Upper lobe of left lung (tissue), 6 donors: ENCODE results near the gene XDH. TPM values are rescaled to one million over a fixed set of nuclear protein-coding genes. Genes with fewer than 3 reads are reported as not detected.

Experiments
- ATAC-seq, 2 donors: fragments of 200-7000 bp; cut with Tn5 transposase; one replicate each; pipeline ENCODE4 v1.9.1; 2022; ENCODE audit warnings: mild to moderate bottlenecking in 2 of 2, moderate library complexity in 2 of 2; ENCODE audit not compliant: low FRiP score in 2 of 2
- DNase-seq, 2 donors: peaks; one replicate each; pipeline ENCODE4 v3.0.0-alpha.2; 2019 to 2020
- H3K27ac ChIP-seq, 4 donors: fragments of 200-600 bp; sonication (generic); one replicate each; pipeline ENCODE4 v1.5.1; 2016 to 2019
- H3K27me3 ChIP-seq, 4 donors: fragments of 200-600 bp; sonication (generic); one replicate each; pipeline ENCODE4 v1.5.1; 2017 to 2019
- H3K36me3 ChIP-seq, 4 donors: fragments of 200-600 bp; sonication (generic); one replicate each; pipeline ENCODE4 v1.5.1; 2016 to 2019
- H3K4me1 ChIP-seq, 4 donors: fragments of 200-600 bp; sonication (generic); one replicate each; pipeline ENCODE4 v1.5.1; 2018 to 2019
- H3K4me3 ChIP-seq, 4 donors: fragments of 200-600 bp; sonication (generic); one replicate each; pipeline ENCODE4 v1.5.1; 2017 to 2019; ENCODE audit warnings: mild to moderate bottlenecking in 2 of 4, moderate library complexity in 1 of 4
- H3K9me3 ChIP-seq, 4 donors: fragments of 200-600 bp; sonication (generic); one replicate each; pipeline ENCODE4 v1.5.1; 2018 to 2019
- EP300 ChIP-seq, 4 donors: sonication (generic); formaldehyde crosslinking; IDR thresholded peaks; one replicate each; pipeline ENCODE4 v1.5.1; 2017; ENCODE audit warnings: antibody characterized with exemption in 4 of 4, control low read depth in 2 of 4
- POLR2A ChIP-seq, 4 donors: fragments of 450-650 bp; IDR thresholded peaks; one replicate each; pipeline ENCODE4 v1.5.1; 2016 to 2017; ENCODE audit warnings: antibody characterized with exemption in 4 of 4, mild to moderate bottlenecking in 2 of 4
- POLR2AphosphoS5 ChIP-seq, 2 donors: sonication (generic); formaldehyde crosslinking; IDR thresholded peaks; one replicate each; pipeline ENCODE4 v1.5.1; 2017; ENCODE audit warnings: antibody characterized with exemption in 2 of 2
- WGBS, 2 donors: methylation state at CpG; one replicate each; pipeline ENCODE4 v1.1.5; 2017 to 2018; 5-methylcytosine and 5-hydroxymethylcytosine counted together
- total RNA-seq, 6 donors: library from RNA; depleted of rRNA in 4 of 6; stranded (reverse); fragments of >200 nt in 4 of 6; gene quantifications; one replicate each; pipeline versions ENCODE4 v1.1.0 to v1.2.1, GENCODE V29; 2016 to 2021
- TF ChIP-seq, protein P1 (sequence below), 6 experiments: fragments of 450-650 bp in 4 of 6; fragments of 200-600 bp in 2 of 6; sonication (generic) in 2 of 6; IDR thresholded peaks; one replicate each; pipeline ENCODE4 v1.5.1; 2016 to 2019; ENCODE audit warnings: antibody characterized with exemption in 6 of 6
- donor health status: DM: no; HTN: no; CAD: no; lungs with moderate emphysema.
- donor health status: DM: no; HTN: yes; CAD: no; lungs with severe emphysema.

The XDH gene
- total RNA-seq, 6 donors from 2014 or later, result 0.30 to 2.9 (median 0.67) TPM; not detected in 1

DNA sequence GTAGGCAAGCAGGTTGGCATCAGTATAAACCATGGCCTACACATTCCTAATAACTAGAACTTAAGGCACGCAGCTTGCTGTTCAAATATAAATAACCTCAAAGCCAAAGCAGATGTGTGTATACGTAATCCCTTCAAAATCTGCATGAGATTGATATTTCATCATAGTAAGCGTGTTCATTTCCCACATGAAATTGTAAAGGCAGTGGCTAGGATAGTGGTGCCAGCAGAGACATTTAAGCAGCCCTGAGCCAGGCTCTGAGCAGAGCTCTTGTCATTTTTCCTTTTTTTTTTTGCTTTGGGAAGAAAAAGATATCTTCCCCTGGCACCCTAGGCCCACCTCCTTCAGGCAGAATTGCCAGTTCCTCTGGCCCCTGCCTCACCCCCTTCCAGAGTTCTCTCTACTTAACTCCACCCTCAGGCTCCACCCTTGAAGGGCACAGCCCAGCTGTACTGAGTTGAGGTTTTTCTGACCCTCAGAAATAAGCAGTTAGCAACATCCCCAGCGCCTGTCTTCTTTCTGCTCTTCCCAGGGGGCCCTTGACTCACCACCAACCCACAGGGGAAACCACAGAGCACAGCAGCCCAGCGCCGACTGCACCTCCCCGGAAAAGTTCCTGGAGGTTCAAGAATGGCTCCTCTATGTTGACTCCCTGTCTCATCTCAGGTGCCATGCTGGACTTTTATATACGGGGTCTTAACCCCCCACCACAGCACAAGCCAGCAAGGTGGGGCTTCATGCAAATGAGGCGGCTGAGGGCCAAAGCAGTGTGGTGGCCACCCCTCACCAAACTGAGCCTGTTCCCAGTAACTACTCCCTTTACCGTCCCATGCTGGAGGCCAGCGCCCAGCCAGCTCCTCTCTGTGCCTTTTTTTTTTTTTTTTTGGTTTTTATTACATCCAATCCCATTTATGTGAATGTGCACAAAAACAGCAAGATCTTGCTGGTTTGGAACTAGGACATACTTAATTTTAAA, 95.9 kb downstream of the XDH start:
- Histone ChIP-seq H3K9me3 (no peaks in the 10 kb centered on the region), H3K4me3 (no peak overlapping the region), H3K27ac (peak overlapping the region; percentile 69 to 84 (median 82)), H3K27me3 (no peaks in the 10 kb centered on the region), H3K36me3 (no peaks in the 10 kb centered on the region), H3K4me1 (peaks cover 36 to 38% (median 37%) of the 10 kb centered on the region in 4 donors)
- peak in 1 of 2 donors; percentile 49 for DNase-seq
- 53 to 55% methylated on average over 10 to 11 of the region's 11 CpGs for WGBS, 2 donors
- TF ChIP-seq POLR2A (IDR thresholded peaks at IDR 0.05), result no peak
- TF ChIP-seq, protein P1, sequence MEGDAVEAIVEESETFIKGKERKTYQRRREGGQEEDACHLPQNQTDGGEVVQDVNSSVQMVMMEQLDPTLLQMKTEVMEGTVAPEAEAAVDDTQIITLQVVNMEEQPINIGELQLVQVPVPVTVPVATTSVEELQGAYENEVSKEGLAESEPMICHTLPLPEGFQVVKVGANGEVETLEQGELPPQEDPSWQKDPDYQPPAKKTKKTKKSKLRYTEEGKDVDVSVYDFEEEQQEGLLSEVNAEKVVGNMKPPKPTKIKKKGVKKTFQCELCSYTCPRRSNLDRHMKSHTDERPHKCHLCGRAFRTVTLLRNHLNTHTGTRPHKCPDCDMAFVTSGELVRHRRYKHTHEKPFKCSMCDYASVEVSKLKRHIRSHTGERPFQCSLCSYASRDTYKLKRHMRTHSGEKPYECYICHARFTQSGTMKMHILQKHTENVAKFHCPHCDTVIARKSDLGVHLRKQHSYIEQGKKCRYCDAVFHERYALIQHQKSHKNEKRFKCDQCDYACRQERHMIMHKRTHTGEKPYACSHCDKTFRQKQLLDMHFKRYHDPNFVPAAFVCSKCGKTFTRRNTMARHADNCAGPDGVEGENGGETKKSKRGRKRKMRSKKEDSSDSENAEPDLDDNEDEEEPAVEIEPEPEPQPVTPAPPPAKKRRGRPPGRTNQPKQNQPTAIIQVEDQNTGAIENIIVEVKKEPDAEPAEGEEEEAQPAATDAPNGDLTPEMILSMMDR (IDR thresholded peaks at IDR 0.05), result no peak
- TF ChIP-seq EP300 (IDR thresholded peaks at IDR 0.05), result no peak
- no peak for TF ChIP-seq POLR2AphosphoS5 (IDR thresholded peaks at IDR 0.05)
- peak in 1 of 2 donors; percentile 81 for ATAC-seq

- WGBS, 2 donors, result 60 to 75% methylated on average over 3 of the region's 3 CpGs
Measured at GRCh38 chr2:31317396-31317795, 97.1 kb downstream of the XDH start.

DNA sequence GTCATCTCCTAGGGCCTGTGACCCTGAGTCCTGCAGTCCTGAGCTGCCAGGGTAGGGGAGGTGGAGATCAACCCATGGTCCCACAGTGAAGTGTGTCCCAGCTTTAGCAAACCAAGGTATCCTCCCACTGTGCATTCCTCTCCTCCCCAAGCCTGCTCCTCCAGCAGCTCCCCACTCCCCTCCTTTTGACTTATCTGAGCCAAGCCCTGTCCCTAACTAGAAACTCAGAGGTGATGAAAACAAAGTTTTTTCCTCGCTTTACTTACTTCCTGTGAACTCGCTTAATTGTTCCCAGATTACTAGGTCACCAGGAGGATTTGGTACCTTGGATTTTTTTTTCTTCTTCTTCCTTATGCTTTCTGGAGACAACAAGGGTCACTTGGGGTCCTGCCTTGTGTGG, 99.8 kb downstream of the XDH start:
- Histone ChIP-seq H3K4me3 (no peak overlapping the region), H3K27me3 (no peaks in the 10 kb centered on the region)
- WGBS, 2 donors, result 87 to 89% methylated on average over 2 of the region's 2 CpGs

More at GRCh38 chr2:31317396-31317795, 97.1 kb downstream of the XDH start:
- TF ChIP-seq EP300 (IDR thresholded peaks at IDR 0.05), result no peak
- Histone ChIP-seq H3K36me3 (no peaks in the 10 kb centered on the region), H3K27me3 (no peaks in the 10 kb centered on the region), H3K9me3 (no peaks in the 10 kb centered on the region), H3K4me1 (peaks cover 30 to 37% (median 35%) of the 10 kb centered on the region in 4 donors), H3K4me3 (no peak overlapping the region), H3K27ac (peak overlapping the region in 1 of 4 donors; percentile 81)
- ATAC-seq (no peak), DNase-seq (no peak)

GRCh38 chr2:31312898-31313297, 101.6 kb downstream of the XDH start:
- DNase-seq, result no peak
- Histone ChIP-seq H3K36me3 (no peaks in the 10 kb centered on the region), H3K27me3 (no peaks in the 10 kb centered on the region), H3K4me3 (no peak overlapping the region), H3K9me3 (no peaks in the 10 kb centered on the region), H3K27ac (no peak overlapping the region), H3K4me1 (peaks cover 3 to 7% (median 5%) of the 10 kb centered on the region in 4 donors)
- ATAC-seq, result peak in 1 of 2 donors; percentile 58
- no peak for TF ChIP-seq POLR2A (IDR thresholded peaks at IDR 0.05)
- TF ChIP-seq, protein P1 (IDR thresholded peaks at IDR 0.05), result no peak
- TF ChIP-seq POLR2AphosphoS5 (IDR thresholded peaks at IDR 0.05), result no peak
- no peak for TF ChIP-seq EP300 (IDR thresholded peaks at IDR 0.05)
- 92 to 94% methylated on average over 3 of the region's 3 CpGs for WGBS, 2 donors

More for the DNA sequence above, 99.8 kb downstream of the XDH start:
- ATAC-seq, result no peak
- TF ChIP-seq, protein P1 (IDR thresholded peaks at IDR 0.05), result no peak
- TF ChIP-seq EP300 (IDR thresholded peaks at IDR 0.05) (no peak), POLR2AphosphoS5 (IDR thresholded peaks at IDR 0.05) (no peak), POLR2A (IDR thresholded peaks at IDR 0.05) (no peak)
- H3K27ac ChIP-seq, result no peak overlapping the region
- no peaks in the 10 kb centered on the region for H3K36me3 ChIP-seq
- no peaks in the 10 kb centered on the region for H3K9me3 ChIP-seq
- no peak for DNase-seq
- H3K4me1 ChIP-seq, result peaks cover 21 to 25% (median 23%) of the 10 kb centered on the region in 4 donors

GRCh38 chr2:31304816-31305215, 109.7 kb downstream of the XDH start:
- no peak overlapping the region for H3K27ac ChIP-seq
- WGBS, 2 donors, result 70 to 92% methylated on average over 1 to 2 of the region's 2 CpGs
- no peaks in the 10 kb centered on the region for H3K27me3 ChIP-seq

More at GRCh38 chr2:31304816-31305215, 109.7 kb downstream of the XDH start:
- TF ChIP-seq POLR2A (IDR thresholded peaks at IDR 0.05) (no peak), POLR2AphosphoS5 (IDR thresholded peaks at IDR 0.05) (no peak), EP300 (IDR thresholded peaks at IDR 0.05) (no peak)
- TF ChIP-seq, protein P1 (IDR thresholded peaks at IDR 0.05), result no peak
- Histone ChIP-seq H3K4me3 (no peak overlapping the region), H3K4me1 (peaks cover 0 to 6% (median 0%) of the 10 kb centered on the region in 4 donors), H3K9me3 (no peaks in the 10 kb centered on the region), H3K36me3 (no peaks in the 10 kb centered on the region)
- DNase-seq (no peak), ATAC-seq (no peak)
